Kidney epithelial cell (primary cell): ENCODE results near the gene ZNF385C. TPM values are rescaled to one million over a fixed set of nuclear protein-coding genes. Genes with fewer than 3 reads are reported as not detected.

ENCODE experiments used
- DNase-seq: peaks from one replicate; pipeline ENCODE4 v3.0.0-alpha.2; 2010; ENCODE audit warnings: low read depth
- H3K27me3 ChIP-seq: 2 replicates; pipeline ENCODE4 v1.6.0; 2011; ENCODE audit warnings: low read length; ENCODE audit not compliant: control insufficient read depth, insufficient read depth
- H3K36me3 ChIP-seq: 2 replicates; pipeline ENCODE4 v1.5.1; 2011; ENCODE audit warnings: low read length; ENCODE audit not compliant: control insufficient read depth, insufficient read depth
- H3K4me3 ChIP-seq: 2 replicates; pipeline ENCODE4 v1.5.1; 2011; ENCODE audit warnings: low read depth, mild to moderate bottlenecking, control low read depth, low read length
- total RNA-seq: library from RNA; depleted of rRNA; stranded (reverse); fragments of >200 nt; gene quantifications from 2 replicates; pipeline ENCODE4 v1.2.3, GENCODE V29; 2015
- TF ChIP-seq, protein P1 (sequence below): IDR thresholded peaks from 2 replicates; pipeline ENCODE4 v1.5.1; 2011; ENCODE audit warnings: mild to moderate bottlenecking, moderate library complexity, low read length, control low read depth, inconsistent platforms; ENCODE audit not compliant: insufficient read depth, poor library complexity, severe bottlenecking

ZNF385C gene
- total RNA-seq, 1 donor from 2014 or later = 0.04 TPM

DNA sequence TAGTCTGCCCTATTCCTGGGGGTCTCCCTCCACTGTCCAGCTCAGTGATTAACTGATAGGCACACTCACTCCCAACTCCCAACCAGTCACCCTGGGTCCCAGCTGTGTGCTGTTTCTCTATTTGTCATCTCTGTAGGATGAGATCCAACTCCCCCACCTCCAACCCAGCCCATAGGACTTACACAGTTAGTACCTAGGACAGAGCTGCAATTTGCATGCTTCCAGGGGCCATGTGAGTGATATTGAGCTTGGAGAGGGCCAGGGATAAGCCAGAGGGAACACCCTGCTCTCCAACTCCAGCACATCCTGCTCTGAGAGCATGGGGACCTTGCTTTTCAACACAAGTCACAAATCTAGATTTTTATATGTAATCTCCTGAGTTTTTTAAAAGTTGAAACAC lies 56.7 kb downstream of the ZNF385C start:
- DNase-seq = no peak
- H3K4me3 ChIP-seq = no peak overlapping the region
- TF ChIP-seq, protein P1, sequence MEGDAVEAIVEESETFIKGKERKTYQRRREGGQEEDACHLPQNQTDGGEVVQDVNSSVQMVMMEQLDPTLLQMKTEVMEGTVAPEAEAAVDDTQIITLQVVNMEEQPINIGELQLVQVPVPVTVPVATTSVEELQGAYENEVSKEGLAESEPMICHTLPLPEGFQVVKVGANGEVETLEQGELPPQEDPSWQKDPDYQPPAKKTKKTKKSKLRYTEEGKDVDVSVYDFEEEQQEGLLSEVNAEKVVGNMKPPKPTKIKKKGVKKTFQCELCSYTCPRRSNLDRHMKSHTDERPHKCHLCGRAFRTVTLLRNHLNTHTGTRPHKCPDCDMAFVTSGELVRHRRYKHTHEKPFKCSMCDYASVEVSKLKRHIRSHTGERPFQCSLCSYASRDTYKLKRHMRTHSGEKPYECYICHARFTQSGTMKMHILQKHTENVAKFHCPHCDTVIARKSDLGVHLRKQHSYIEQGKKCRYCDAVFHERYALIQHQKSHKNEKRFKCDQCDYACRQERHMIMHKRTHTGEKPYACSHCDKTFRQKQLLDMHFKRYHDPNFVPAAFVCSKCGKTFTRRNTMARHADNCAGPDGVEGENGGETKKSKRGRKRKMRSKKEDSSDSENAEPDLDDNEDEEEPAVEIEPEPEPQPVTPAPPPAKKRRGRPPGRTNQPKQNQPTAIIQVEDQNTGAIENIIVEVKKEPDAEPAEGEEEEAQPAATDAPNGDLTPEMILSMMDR = no peak
- H3K36me3 ChIP-seq = no peaks in the 10 kb centered on the region
- H3K27me3 ChIP-seq = peaks cover 6% of the 10 kb centered on the region

DNA sequence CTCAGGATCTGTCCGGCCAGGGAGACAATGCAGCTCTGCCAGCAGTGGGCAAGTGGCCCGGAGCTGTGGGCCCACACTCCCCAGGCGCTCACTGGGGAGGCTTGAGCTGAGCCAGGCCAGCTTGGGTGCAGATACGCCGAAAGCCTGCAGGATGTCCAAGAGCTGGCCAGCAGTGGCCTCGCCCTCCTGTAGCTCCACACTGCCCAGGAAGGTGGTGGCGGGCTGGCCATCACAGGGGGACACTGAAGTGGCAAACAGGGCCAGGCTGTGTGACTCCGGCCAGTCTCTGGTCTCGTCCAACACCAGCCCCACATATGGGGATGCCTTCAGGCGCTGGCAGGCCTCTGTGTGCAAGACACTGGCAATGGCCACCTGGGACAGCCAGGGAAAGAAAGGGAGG lies 57.5 kb downstream of the ZNF385C start:
- Histone ChIP-seq H3K27me3 (peaks cover 6% of the 10 kb centered on the region), H3K4me3 (no peak overlapping the region), H3K36me3 (no peaks in the 10 kb centered on the region)
- DNase-seq = no peak
- TF ChIP-seq, protein P1 = no peak

DNA sequence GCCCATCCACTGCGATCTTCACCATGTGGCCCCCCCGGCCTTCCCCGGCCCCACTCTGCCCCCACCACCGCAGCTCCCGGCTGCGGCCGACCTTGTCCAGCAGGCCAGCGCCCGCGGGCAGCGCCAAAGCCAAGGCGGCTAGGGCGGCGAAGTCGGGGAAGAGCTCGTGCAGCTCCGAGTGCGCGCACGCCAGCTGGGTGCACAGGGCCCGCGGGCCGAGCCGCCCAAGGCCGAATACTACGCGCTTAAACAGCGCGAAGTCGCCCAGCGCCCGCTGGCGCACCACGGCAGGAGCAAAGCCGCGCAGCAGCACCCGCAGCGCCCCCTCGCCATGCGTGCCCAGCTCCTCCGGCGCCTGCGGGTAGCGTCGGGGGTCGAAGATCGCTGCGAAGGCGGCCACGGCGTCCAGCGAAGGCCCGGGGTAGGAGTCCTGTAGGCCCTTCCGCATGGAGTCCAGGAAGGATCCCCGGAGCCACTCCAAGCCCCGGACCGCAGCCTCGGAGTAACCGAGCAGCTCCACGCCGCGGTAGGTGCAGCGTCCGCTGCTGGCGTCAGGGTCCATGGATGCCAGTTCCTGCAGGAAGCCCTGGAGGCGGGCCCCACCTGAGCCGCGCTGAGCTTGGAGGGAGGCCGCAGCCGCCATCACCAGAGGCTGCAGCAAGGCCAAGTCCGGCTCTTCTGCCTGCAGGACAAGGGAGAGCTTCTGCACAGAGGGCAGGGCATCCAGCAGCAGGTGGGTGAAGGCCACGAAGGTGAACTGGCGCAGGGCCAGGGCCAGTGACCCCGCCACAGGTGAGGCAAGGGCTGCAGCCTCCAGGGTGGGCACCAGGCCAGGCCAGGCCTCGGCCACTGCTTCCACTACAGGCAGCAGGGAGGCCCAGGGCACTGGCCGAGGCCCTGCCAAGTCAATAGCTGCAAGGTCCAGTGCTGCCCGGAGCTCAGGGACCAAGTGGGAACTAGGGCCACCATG lies 58.2 kb downstream of the ZNF385C start:
- H3K36me3 ChIP-seq = no peaks in the 10 kb centered on the region

DNA sequence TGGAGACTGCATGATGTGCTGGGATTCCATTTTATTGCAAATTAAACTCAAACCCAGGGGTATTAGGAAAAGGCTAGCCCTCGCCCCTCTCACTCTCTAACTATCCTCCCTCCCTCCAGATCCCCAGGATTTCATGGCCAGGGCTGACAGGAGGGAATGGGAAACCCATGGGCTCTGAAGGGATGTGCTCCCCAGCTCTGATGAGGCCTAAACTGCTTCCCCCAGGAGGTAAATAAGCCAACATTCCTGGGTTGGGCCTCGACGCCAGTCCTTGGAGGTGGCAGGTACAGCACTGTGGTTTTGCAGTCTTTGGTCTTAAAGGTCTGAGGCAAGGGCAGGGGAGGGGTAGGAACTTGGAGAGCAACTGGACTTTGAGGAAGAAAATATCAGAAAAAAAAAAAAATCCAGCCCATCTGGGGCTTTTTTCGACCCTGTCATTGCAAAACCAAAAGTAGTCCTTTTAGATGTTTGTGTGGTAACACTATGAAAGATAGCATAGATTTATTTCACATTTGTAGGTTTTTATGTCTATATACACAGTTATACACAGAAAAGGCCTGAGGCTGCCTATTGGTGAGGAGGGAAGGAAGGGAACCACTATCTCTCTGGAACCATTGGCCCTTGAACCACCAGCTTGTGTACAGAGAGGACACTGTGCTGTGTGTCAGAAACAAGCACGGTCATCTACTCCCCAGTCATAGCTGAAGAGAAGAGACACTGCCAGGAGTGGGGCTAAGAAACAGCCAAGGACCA lies 59.9 kb downstream of the ZNF385C start:
- H3K36me3 ChIP-seq = no peaks in the 10 kb centered on the region
- no peak overlapping the region for H3K4me3 ChIP-seq
- peaks cover 6% of the 10 kb centered on the region for H3K27me3 ChIP-seq
- DNase-seq = no peak
- TF ChIP-seq, protein P1 = no peak

More for the DNA sequence above, 58.2 kb downstream of the ZNF385C start:
- H3K4me3 ChIP-seq = no peak overlapping the region
- TF ChIP-seq, protein P1 = no peak
- peaks cover 6% of the 10 kb centered on the region for H3K27me3 ChIP-seq
- DNase-seq = no peak

DNA sequence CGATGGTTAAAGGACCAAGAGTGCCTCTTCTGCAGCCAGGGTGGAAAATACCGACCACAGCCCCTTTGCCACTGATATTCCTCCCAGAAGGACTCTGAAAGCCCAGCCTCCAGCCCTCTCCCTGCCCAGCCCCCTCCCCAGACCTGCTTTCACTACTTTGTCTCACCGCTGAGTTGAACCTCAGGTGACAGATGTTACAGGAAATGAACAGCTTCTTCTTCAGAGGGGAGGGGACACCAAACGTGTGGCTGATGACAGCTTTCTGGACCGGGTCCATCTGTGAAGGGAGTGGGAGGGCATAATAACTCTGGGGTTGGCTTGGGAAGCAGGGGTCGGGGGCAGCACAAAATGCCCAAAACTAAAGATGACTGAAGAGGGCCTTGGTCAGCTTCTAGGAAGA lies 64.2 kb downstream of the ZNF385C start:
- TF ChIP-seq, protein P1 = no peak
- Histone ChIP-seq H3K27me3 (peaks cover 3% of the 10 kb centered on the region), H3K4me3 (no peak overlapping the region), H3K36me3 (no peaks in the 10 kb centered on the region)
- DNase-seq = no peak
